ENCODE data around the gene GATD1.
A peak's percentile ranks its signal among the peaks of the same experiment; 100 is the strongest.

Gene GATD1, protein sequence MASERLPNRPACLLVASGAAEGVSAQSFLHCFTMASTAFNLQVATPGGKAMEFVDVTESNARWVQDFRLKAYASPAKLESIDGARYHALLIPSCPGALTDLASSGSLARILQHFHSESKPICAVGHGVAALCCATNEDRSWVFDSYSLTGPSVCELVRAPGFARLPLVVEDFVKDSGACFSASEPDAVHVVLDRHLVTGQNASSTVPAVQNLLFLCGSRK

GRCh38 chr11:777288-778255, at the start of gene GATD1:
Gene GATD1 (minus strand): TSS chr11:777487. CDS start chr11:777462, 25 bp downstream.
- DNase-seq (ENCODE audit: low spot score) = peak; percentile 96

GRCh38 chr11:826836-827145, 49.5 kb upstream of the GATD1 start:
- no peak for DNase-seq (ENCODE audit: low spot score)

DNA sequence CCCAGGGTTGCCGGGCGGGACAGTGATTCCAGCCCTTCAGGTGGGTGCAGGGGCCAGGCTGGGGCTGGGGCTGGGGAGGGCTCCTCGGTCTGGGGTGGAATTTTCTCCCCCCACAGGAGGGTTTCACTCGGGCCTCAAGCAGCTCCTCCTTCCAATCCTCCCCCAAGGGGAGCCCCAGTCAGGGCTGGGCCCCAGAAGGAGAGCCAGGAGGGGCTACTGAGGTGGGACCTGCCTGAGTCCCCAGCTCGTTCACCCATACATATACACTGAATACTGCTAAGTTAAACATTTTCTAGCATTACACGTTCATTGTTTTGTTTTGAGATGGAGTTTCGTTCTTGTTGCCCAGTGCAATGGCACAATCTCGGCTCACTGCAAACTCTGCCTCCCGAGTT, 48.9 kb upstream of the GATD1 start:
- DNase-seq (ENCODE audit: low spot score) = no peak

DNA sequence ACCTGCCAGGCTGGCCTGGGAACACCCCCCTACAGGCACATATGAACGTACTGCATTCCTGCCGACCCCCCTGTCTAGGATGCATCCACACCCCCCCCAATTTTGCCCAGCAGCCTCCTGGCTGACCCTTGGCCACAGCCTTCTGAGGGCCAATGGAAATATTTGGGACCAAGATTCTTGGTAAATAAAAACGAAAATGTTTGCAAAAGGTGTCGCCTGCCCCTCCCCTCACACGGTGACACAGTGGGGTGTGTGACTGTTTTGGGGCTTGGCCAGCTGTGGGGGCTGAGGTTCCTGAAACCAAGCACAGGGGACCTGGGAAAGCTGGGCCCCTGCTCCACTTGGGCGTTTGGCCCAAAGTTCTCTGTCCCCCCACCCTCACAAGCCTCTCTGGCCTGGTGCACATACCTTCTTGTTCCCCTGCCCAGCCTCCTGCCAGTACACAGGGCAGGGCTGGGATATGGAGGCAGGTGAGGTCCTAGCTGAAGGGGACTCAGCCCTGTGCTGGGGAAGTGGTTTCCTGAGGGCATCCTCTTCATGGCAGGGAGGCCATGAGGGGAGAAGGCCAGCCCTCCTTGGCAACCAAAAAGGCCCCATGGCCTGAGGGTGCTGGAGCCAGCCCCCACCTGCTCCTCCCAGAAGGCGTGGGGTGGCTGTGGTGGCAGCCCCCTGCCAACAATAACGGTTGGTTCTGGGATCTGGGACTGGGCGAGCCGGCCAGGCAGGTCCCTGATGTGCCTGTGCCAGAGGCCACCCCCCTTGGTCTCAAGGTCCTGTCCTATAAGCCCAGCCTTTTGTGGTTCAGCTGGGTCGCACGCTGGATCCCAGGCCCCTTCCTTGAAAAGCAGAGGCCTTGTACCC, 48.3 kb upstream of the GATD1 start:
- no peak for DNase-seq (ENCODE audit: low spot score)

GRCh38 chr11:824942-825341, 47.7 kb upstream of the GATD1 start:
- no peak for DNase-seq (ENCODE audit: low spot score)

DNA sequence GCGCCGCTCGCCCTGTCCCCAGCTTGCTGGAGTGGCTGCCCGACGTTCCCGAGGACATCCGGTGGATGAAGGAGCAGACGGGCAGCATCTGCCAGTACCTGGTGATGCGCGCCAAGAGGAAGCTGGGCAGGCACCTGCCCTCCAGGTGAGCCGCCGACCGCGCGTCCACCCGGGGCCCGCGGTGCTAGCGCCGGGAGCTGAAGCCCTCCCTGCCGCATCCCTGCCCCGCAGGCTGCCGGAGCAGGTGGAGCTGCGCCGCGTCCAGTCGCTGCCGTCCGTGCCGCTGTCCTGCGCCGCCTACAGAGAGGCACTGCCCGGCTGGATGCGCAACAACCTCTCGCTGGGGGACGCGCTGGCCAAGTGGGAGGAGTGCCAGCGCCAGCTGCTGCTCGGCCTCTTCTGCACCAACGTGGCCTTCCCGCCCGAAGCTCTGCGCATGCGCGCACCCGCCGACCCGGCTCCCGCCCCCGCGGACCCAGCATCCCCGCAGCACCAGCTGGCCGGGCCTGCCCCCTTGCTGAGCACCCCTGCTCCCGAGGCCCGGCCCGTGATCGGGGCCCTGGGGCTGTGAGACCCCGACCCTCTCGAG, 47.1 kb upstream of the GATD1 start:
- DNase-seq (ENCODE audit: low spot score) = no peak

- no peak for DNase-seq (ENCODE audit: low spot score)
These were observed 46.4 kb upstream of the GATD1 start for GRCh38 chr11:823441-824291.

- no peak for DNase-seq (ENCODE audit: low spot score)
These were observed 44.5 kb upstream of the GATD1 start for GRCh38 chr11:821512-822371.

GRCh38 chr11:820655-821511, 43.6 kb upstream of the GATD1 start:
- no peak for DNase-seq (ENCODE audit: low spot score)

GRCh38 chr11:819943-820649, 42.8 kb upstream of the GATD1 start:
- DNase-seq (ENCODE audit: low spot score) = no peak

DNA sequence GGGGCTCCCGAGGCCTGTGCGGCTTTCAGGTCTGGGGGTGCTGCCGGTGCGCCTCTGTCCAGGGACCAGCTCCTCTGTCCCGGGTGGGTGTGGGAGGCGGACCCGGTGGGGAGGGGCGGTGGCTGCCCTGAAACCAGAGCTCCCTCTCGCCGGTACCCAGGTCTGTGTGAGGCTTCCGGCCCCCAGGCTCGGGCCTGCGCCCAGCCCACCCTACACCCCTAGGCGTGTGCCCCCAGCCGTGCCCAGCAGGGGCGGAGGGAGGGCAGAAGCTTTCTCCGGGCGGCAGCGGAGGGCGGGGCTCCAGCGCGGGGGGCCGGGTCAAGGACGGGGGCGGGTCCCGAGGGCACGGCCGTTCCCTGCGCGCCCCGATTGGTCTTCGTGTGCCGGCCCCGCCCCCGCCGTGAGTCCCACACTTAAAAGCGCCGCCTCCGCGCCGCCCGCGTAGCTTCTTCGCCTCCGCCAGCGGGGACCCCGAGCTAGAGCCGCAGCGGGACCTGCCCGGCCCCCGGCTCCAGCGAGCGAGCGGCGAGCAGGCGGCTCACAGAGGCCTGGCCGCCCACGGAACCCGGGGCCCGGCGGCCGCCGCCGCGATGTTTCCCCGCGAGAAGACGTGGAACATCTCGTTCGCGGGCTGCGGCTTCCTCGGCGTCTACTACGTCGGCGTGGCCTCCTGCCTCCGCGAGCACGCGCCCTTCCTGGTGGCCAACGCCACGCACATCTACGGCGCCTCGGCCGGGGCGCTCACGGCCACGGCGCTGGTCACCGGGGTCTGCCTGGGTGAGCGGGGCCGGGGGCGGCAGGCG, 42.0 kb upstream of the GATD1 start:
- DNase-seq (ENCODE audit: low spot score) = peak; percentile 94

DNA sequence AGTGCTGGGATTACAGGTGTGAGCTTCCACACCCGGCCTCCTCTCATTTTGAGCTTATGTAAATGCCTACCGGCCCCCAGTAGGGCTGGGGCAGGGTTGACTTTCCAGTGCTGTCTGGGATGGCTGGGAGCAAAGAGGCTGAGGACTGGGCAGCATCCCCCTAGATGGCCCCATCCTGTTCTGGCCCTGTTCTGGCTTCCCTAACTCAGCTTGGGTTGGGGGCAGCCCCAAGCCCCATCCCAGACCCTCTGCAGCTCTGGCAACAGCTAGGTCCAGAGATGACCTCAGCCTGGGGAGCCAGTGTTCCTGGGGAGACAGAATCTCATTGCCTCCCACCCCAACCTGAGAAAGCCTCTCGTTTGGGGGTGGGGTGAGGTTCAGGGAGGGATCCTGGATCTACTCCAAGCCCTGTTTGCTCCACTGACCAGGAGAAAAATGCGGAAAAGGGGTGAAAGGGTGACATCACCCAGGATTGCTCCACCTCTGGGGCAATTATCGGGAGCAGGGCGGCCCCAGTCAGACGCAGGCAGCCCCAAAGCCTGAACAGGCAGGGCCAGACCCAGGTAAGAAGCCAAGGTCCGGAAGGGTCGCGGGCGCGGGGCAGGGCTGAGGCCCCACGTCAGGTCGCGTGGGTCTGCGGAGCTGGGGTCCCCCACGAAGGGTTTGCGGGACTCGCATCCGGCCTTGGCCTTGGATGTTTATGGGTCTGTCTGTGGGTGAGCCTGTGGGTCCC, 41.3 kb upstream of the GATD1 start, which contains the start of gene PNPLA2:
Gene PNPLA2 (plus strand): TSS at position 519 of the 733 bp plus-strand sequence. CDS start 805 bp downstream, outside the sequence.
- no peak for DNase-seq (ENCODE audit: low spot score)

- DNase-seq (ENCODE audit: low spot score) = no peak
These were observed 39.1 kb upstream of the GATD1 start for GRCh38 chr11:816433-816779.

DNA sequence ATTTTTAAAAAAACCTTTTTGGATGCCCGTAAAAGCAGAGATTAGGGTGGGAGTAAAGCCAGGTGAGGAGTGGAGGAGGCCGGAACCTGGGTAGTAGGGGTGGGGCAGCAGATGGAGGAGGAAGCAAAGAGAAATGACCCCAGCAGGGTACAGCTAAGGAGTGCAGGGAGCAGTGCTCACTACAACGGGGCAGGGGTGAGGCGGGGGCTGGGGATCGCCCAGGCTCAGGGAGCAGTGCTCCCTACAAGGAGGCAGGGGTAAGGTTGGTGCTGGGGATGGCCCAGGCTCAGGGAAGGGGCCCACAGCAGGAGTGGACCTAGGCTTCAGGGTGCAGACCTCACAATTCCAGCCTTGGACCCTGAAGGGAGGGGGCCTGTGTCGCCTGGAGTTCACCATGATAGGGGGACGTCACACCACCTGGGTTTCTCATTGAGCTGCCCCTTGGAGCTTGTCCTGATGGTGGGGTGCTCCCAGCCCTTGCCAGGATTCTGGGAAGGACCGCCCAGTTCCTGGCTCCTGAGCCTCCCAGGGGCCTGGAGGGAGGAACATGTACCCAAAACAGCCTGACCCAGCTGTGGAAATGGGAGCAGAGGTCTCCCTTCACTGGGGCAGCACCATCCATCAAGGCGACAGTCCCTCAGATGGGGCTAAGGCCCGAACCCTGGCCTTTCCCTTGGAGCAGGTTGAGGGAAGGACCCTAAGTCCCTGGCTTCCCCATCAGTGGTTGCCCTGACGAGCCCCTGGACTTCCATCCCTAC, 38.6 kb upstream of the GATD1 start:
- no peak for DNase-seq (ENCODE audit: low spot score)

- no peak for DNase-seq (ENCODE audit: low spot score)
These were observed 36.3 kb upstream of the GATD1 start for GRCh38 chr11:813456-814096.

- DNase-seq (ENCODE audit: low spot score) = no peak
These were observed 35.8 kb upstream of the GATD1 start for GRCh38 chr11:813072-813455.

Measured in left forelimb (tissue), 1 donor.